Activated T-cell treated with anti-CD3 and anti-CD28 coated beads, Interleukin-2, amount 50 U/mL, for 4 hours (primary cell): ENCODE data around the gene IVNS1ABP. TPM values are rescaled to one million over a fixed set of nuclear protein-coding genes. Genes with fewer than 3 reads are reported as not detected.
"Not testable (repeated sequence)": the region's sequence is repeated elsewhere in the genome, so short reads cannot be mapped to it uniquely, and the experiment has no call there.

ENCODE experiments used
- ATAC-seq, 2 donors: fragments of 200-7000 bp; cut with Tn5 transposase; one replicate each; pipeline ENCODE4 v1.10.0; 2021
- DNase-seq: peaks from one replicate; pipeline ENCODE4 v3.0.0-alpha.2; 2020
- H3K27me3 Mint-ChIP-seq: one replicate; pipeline ENCODE4 v1.8.0; 2021; ENCODE audit warnings: low read depth, mixed read lengths
- H3K36me3 Mint-ChIP-seq: one replicate; pipeline ENCODE4 v1.8.0; 2022; ENCODE audit warnings: mixed read lengths; ENCODE audit not compliant: insufficient read depth
- H3K4me1 Mint-ChIP-seq: one replicate; pipeline ENCODE4 v1.8.0; 2021; ENCODE audit warnings: low read depth, mixed read lengths
- H3K4me3 Mint-ChIP-seq: one replicate; pipeline ENCODE4 v1.8.0; 2021; ENCODE audit warnings: mild to moderate bottlenecking, moderate library complexity, mixed read lengths
- H3K9me3 Mint-ChIP-seq: one replicate; pipeline ENCODE4 v1.8.0; 2021; ENCODE audit warnings: mixed read lengths
- total RNA-seq, 3 donors: library from RNA; stranded (reverse); gene quantifications; one replicate each; pipeline ENCODE4 v1.2.1, GENCODE V29; 2021

The IVNS1ABP gene
- 10 to 100 TPM; 52.8 to 61.2 (median 54.3) TPM for total RNA-seq

DNA sequence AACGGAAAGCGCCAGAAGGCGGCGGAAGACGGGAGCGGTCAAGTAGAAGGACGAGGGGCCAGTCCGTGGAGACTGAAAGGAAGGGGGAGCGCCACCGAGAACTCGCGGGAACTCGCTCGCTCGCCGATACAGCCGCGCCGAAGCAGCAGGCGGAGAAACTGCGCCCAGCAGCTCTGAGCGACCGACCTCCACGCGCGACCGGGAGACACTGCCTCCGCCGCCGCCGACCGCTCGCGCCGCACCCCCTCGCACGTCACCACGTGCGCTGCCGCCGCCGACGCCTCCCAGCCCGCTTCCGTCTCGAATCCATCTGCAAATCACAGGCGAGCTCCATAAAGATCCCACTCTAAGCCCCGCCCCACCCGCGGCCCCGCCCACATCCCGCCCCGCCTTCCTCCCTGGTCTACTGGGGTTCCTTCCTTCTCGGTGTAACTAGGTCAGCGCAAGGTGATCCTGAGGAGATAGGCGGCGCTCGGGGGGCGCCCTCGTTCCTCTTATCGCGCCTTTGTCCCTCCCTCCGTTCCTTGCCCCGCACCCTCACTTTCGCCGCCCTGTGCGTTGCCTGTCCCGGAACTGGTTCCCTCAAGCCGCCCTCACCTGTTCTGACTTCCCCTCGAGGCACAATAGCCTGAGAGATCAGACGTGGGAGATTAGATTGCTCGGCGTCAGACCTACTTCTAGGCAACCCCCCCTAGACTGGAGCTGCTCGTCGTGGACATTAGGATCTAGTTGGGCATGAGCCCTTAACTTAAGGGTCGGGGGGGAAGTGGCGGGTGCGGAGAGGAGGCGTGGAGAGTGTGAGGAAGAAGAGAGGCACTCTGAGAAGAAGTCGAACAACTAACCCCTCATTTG is at the start of gene IVNS1ABP:
Gene IVNS1ABP, minus strand, starts transcription at position 210 of the 852 bp plus-strand sequence. CDS start 7,750 bp downstream, outside the sequence.
- peak within 1 kb of the TSS; percentile 98 for H3K4me3 Mint-ChIP-seq
- H3K9me3 Mint-ChIP-seq: no peaks in the 10 kb centered on the region
- peaks cover 44% of the 10 kb centered on the region for H3K4me1 Mint-ChIP-seq
- ATAC-seq: peak; percentile 75 to 79
- peaks cover 5% of the 10 kb centered on the region for H3K36me3 Mint-ChIP-seq
- no peaks in the 10 kb centered on the region for H3K27me3 Mint-ChIP-seq
- peak; percentile 93 for DNase-seq

DNA sequence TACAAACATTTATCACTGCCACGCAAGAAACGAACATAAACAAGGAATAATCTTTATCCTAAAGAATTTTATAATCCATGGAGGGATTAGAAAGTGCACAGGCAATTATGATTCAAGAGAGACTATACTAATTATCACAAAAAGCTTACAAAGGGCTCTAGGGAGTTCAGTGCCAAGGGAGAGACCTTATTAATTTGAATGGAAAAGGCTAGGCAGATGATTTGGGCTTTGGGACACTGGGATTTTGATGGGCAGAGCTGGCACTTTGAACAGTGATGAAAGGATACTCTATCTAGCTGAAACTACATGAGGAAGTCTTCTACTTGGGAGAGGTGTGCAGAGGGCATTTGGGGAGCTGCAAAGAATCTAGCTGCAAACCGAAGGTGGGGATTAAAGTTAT is 48.9 kb upstream of the IVNS1ABP start:
- no peak for ATAC-seq
- Mint-ChIP-seq H3K36me3 (peaks cover 1% of the 10 kb centered on the region), H3K4me1 (no peaks in the 10 kb centered on the region), H3K27me3 (no peaks in the 10 kb centered on the region), H3K4me3 (no peak overlapping the region), H3K9me3 (peaks cover 14% of the 10 kb centered on the region)
- no peak for DNase-seq

DNA sequence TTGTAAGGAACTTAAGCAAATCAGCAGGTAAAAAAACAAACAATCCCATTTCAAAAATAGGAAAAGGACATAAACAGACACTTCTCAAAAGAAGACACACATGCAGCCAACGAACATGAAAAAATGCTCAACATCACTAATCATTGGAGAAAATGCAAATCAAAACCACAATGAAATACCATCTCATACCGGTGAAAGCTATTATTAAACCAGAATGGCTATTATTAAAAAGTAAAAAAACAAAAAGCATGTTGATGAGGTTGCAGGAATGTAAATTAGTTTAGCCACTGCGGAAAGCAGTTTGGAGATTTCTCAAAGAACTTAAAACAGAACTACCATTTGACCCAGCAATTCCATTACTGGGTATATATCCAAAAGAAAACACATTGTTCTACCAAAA is 47.5 kb upstream of the IVNS1ABP start:
- not testable (repeated sequence) for H3K4me3 Mint-ChIP-seq, H3K36me3 Mint-ChIP-seq, H3K4me1 Mint-ChIP-seq, H3K27me3 Mint-ChIP-seq, DNase-seq, ATAC-seq
- peaks cover 17% of the 10 kb centered on the region for H3K9me3 Mint-ChIP-seq

DNA sequence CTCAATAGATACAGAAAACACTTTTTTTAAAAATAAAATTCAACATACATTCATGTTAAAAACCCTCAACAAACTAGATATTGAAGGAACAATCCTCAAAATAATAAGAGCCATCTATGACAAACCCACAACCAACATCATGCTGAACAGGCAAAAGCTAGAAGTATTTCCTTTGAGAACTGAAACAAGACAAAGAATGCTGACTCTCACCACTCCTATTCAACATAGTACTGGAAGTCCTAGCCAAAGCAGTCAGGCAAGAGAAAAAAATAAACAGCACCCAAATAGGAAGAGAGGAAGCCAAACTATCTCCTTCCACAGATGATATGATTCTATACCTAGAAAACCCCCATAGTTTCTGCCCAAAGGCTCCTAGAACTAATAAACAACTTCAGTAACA is 46.2 kb upstream of the IVNS1ABP start:
- no peak for DNase-seq
- no peaks in the 10 kb centered on the region for H3K36me3 Mint-ChIP-seq
- H3K9me3 Mint-ChIP-seq: peaks cover 17% of the 10 kb centered on the region
- no peaks in the 10 kb centered on the region for H3K4me1 Mint-ChIP-seq
- no peak overlapping the region for H3K4me3 Mint-ChIP-seq
- no peak for ATAC-seq
- H3K27me3 Mint-ChIP-seq: no peaks in the 10 kb centered on the region

DNA sequence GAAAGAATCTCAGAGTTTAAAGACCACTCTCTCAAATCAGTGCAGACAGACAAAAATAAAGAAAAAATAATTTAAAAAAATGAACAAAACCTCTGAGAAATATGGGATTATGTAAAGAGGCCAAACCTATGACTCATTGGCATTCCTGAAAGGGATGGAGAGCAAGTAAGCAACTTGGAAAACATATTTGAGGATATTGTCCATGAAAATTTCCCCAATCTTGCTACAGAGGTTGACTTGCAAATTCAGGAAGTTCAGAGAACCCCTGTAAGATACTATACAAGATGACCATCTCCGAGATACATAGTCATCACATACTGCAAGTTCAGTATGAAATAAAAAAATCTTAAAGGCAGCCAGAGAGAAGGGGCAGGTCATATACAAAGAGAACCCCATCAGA is 43.7 kb upstream of the IVNS1ABP start:
- Mint-ChIP-seq H3K36me3 (no peaks in the 10 kb centered on the region), H3K4me3 (no peak overlapping the region), H3K27me3 (no peaks in the 10 kb centered on the region), H3K4me1 (no peaks in the 10 kb centered on the region), H3K9me3 (peaks cover 17% of the 10 kb centered on the region)
- no peak for DNase-seq
- ATAC-seq: no peak

DNA sequence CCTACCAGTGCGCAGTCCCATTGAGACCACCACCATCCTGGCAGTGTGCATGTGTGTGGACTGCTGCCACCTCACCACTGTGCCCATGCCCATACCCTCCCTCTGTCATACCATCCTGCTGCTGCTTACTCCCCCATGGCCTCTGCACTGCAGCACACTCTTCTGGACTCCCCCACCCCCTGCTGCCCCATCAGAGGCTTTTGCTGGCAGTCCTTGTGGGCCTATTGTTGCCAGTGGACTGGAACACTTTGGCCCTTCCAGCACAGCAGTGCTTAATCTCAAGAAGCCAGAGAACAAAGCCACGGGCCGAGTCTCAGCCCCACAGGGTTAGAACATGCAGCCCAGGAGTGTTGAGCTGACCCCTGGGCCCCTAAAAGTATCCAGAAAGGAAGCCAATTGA is 41.9 kb upstream of the IVNS1ABP start:
- no peaks in the 10 kb centered on the region for H3K36me3 Mint-ChIP-seq
- ATAC-seq: no peak
- no peaks in the 10 kb centered on the region for H3K4me1 Mint-ChIP-seq
- H3K27me3 Mint-ChIP-seq: no peaks in the 10 kb centered on the region
- no peak overlapping the region for H3K4me3 Mint-ChIP-seq
- no peak for DNase-seq
- H3K9me3 Mint-ChIP-seq: peaks cover 17% of the 10 kb centered on the region

DNA sequence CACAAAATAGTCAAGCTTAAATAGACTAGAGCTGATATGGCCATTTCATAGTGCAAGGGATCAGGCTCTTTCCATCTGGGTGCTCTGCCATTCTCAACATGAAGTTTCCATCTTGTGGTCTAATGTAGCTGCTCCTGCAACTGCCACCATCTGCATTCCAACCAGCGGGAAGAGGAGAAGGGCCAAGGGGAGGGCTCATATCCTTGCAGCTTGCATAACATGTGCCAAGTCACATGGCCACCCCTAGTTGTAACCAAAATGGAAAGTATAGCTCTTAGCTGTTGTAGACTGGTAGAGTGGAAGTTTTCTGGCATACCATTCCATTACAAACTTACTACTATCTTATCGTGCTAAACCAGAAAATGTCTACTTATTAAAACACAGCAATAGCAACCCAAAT is 38.9 kb upstream of the IVNS1ABP start:
- H3K27me3 Mint-ChIP-seq: no peaks in the 10 kb centered on the region
- DNase-seq: no peak
- no peak overlapping the region for H3K4me3 Mint-ChIP-seq
- no peaks in the 10 kb centered on the region for H3K4me1 Mint-ChIP-seq
- H3K9me3 Mint-ChIP-seq: peaks cover 2% of the 10 kb centered on the region
- H3K36me3 Mint-ChIP-seq: no peaks in the 10 kb centered on the region
- ATAC-seq: no peak

DNA sequence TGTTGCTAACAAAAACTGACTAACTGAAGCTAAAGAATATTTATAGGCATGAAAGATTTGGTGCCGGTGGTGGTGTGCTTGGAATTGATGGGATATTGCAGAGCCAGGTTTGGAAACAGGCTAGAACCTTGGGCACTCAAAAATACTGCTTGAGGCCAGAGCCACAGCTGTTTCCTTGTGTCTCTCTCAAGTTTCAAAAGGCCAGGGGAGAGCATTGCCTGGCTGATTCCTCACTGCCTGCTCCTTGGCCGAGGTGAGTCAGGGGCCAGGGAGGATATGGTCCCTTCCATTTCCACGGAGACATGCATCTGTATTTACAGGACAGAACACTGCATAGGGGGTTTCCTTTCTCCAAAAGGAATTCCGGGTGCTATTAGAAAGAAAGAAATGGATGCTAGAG is 36.1 kb upstream of the IVNS1ABP start:
- no peaks in the 10 kb centered on the region for H3K9me3 Mint-ChIP-seq
- DNase-seq (no peak), ATAC-seq (no peak)
- no peaks in the 10 kb centered on the region for H3K36me3 Mint-ChIP-seq
- peaks cover 2% of the 10 kb centered on the region for H3K4me1 Mint-ChIP-seq
- H3K4me3 Mint-ChIP-seq: no peak overlapping the region
- H3K27me3 Mint-ChIP-seq: no peaks in the 10 kb centered on the region

DNA sequence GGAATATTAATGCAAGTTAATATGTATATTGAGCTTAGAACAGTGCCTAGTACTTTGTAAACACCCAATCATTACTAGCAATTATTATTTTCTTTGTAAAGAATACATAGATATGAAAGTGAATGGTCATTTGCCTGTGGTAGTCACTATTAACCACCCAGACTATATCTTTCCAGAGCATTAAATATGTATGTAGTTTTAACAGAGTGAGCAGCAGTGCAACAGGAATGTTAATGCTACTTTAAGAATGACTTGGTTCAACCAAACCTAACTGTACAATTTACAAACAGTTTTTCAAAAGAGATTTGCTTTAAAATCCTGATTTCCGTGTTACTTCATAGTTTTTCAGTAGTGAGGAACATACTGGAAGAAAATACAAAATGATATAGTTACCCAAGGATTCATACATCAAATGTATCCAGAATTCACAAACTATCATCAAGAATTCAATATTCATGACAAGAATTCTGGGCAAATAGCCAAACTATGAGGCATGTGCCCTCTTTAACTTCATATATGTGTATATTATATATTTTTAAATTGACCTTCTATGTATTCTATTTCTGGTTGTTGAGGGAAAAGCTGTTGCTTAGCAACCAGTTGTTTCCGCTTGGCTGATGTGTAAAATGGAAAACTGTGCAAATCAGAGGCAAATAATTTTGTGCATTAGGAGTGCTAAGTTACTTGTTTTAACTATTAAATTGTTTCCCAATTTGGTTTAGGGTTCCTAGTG is 34.9 kb upstream of the IVNS1ABP start:
- no peak overlapping the region for H3K4me3 Mint-ChIP-seq
- H3K4me1 Mint-ChIP-seq: peaks cover 4% of the 10 kb centered on the region
- no peak for DNase-seq
- no peaks in the 10 kb centered on the region for H3K9me3 Mint-ChIP-seq
- H3K36me3 Mint-ChIP-seq: no peaks in the 10 kb centered on the region
- H3K27me3 Mint-ChIP-seq: no peaks in the 10 kb centered on the region
- no peak for ATAC-seq

DNA sequence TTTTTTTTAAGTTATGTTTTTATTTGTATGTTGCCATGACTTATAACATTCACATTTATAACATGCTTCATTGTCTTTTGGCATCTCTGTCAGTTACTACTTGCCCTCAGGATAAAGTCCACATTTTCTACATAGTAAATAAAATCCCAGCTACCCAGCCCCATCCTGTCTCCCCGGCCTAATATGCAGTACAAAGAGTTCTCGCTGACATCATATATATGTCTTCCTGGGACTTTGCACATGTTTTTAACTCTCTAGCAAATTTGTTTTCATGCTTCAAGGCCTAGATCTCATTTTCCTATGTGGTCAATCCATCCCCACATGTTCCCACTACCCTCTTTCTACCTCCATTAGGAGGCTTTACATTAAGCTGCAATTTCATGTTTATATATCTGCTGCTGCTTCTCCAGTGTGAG is 33.0 kb upstream of the IVNS1ABP start:
- H3K27me3 Mint-ChIP-seq: no peaks in the 10 kb centered on the region
- ATAC-seq (no peak), DNase-seq (no peak)
- H3K36me3 Mint-ChIP-seq: no peaks in the 10 kb centered on the region
- H3K4me1 Mint-ChIP-seq: peaks cover 17% of the 10 kb centered on the region
- H3K4me3 Mint-ChIP-seq: no peak overlapping the region
- H3K9me3 Mint-ChIP-seq: no peaks in the 10 kb centered on the region

DNA sequence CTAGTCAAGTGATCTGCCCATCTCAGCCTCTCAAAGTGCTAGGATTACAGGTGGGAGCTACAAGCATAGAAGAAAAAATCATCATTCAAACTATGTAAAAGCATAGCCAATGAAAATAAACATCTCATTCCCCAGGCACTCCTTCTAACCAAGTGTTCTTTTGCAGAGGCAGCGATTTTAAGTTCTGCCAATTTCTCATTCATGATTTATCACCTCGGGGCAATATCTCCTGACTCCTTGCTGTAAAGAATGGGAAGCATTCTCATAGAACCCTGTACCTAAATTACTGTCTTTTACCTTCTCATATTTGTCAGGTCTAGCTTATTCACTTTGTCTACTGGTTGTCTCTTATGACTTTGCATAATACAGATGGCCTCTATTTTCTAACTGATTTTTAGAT is 32.5 kb upstream of the IVNS1ABP start:
- peaks cover 17% of the 10 kb centered on the region for H3K4me1 Mint-ChIP-seq
- ATAC-seq (no peak), DNase-seq (no peak)
- no peaks in the 10 kb centered on the region for H3K36me3 Mint-ChIP-seq
- H3K4me3 Mint-ChIP-seq: no peak overlapping the region
- no peaks in the 10 kb centered on the region for H3K27me3 Mint-ChIP-seq
- no peaks in the 10 kb centered on the region for H3K9me3 Mint-ChIP-seq

DNA sequence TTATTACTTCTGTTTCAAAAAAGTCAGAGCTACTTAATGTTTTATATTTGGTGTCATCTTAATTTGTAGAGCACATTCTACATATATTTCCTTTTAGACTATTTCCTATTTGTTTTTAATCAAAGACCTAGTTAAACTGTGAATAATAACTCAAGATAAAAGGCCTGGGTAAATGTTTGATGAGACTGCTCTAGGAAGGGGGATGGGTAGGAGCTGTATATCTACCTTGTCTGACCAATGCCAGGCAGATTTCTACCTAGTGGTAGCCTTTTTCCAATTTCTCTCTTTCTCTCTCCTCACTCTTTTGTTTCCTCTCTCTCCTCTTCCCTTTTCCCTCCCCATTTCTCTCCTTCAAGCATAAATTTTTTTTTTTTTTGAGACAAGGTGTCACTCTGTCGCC is 31.9 kb upstream of the IVNS1ABP start:
- no peaks in the 10 kb centered on the region for H3K9me3 Mint-ChIP-seq
- H3K27me3 Mint-ChIP-seq: no peaks in the 10 kb centered on the region
- DNase-seq (no peak), ATAC-seq (no peak)
- no peaks in the 10 kb centered on the region for H3K36me3 Mint-ChIP-seq
- H3K4me3 Mint-ChIP-seq: no peak overlapping the region
- peaks cover 17% of the 10 kb centered on the region for H3K4me1 Mint-ChIP-seq

DNA sequence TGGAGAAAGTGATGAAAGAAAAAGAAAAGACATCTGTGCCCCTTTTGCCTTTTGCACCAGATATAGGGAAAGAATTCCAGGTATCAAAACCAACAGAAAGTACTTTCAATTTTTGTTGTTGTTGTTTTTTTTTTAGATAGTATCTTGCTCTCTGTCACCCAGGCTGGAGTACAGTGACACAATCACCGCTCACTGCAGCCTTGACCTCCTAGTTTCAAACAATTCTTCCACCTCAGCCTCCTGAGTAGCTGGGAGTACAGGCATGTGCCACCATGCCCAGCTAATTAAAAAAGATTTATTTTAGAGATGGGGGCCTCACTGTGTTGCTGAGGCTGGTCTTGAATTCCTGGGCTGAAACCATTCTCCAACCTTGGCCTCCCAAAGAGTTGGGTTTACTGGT is 31.3 kb upstream of the IVNS1ABP start:
- H3K4me1 Mint-ChIP-seq: peaks cover 17% of the 10 kb centered on the region
- no peaks in the 10 kb centered on the region for H3K9me3 Mint-ChIP-seq

DNA sequence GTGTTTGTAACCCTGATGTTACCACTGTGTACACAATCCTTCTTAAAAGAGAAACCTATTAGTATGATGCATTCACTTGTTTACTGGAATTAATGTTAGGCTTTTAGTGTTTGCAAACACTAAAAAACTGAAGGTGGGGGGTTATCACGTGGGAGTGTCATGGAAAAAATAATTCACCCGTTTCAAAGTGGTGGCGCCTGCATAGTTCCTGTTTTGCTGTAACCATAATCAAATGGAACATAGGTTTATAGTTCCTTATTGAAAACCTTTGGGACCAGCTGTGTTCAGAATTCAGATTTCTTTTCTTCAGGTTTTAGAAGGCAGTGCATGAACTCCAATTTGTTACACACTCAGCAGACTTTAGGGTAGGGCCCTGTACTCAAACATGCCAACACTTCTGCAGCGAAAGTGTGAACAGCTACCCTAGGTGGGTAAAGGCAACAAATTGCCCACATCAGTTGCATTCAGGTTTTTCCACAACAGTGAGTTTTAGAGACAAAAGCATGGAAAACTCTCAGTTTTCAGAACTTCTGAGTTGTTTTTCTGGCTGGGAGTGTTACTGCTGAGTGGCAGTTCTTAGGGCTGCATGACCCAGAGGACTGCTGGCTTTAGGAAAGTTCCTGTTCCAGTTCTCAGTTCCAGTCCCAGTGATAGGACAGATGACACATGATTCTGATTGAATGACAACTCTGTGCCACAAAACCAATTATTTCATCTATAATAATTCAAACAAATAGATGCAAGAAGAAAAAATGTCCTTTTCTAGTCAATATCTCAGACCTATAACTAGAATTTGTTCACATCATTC is 29.1 kb upstream of the IVNS1ABP start:
- no peak for ATAC-seq

More for the DNA sequence above, 31.3 kb upstream of the IVNS1ABP start:
- ATAC-seq (no peak), DNase-seq (no peak)
- no peaks in the 10 kb centered on the region for H3K27me3 Mint-ChIP-seq
- H3K36me3 Mint-ChIP-seq: no peaks in the 10 kb centered on the region
- H3K4me3 Mint-ChIP-seq: no peak overlapping the region

More for the DNA sequence above, 29.1 kb upstream of the IVNS1ABP start:
- no peak for DNase-seq
- H3K27me3 Mint-ChIP-seq: no peaks in the 10 kb centered on the region
- H3K36me3 Mint-ChIP-seq: no peaks in the 10 kb centered on the region
- H3K4me3 Mint-ChIP-seq: no peak overlapping the region
- no peaks in the 10 kb centered on the region for H3K9me3 Mint-ChIP-seq
- H3K4me1 Mint-ChIP-seq: peaks cover 22% of the 10 kb centered on the region
